Measurements from ENCODE around the gene GADD45A.

GRCh38 chr1:67647814-67648358 is 37.1 kb upstream of the GADD45A start:
- TF ChIP-seq EHMT2 (IDR thresholded peaks at IDR 0.05; ENCODE audit: low read depth) (no peak), NPAS2 (CRISPR knock-in tag; IDR thresholded peaks at IDR 0.05; ENCODE audit: borderline replicate concordance) (no peak), POLR2A (IDR thresholded peaks at IDR 0.05; ENCODE audit: low read length) (no peak), POLR2AphosphoS2 (conservative IDR thresholded peaks at IDR 0.05; ENCODE audit: low read length) (no peak), RCOR1 (IDR thresholded peaks at IDR 0.05; ENCODE audit: low read depth, low read length) (no peak), RAD21 (conservative IDR thresholded peaks at IDR 0.05 in 1 of 2, IDR thresholded peaks at IDR 0.05 in 1 of 2) (no peak), ZC3H11A (IDR thresholded peaks at IDR 0.05) (no peak), HOXB5 (CRISPR knock-in tag; IDR thresholded peaks at IDR 0.05) (no peak), EP300 (IDR thresholded peaks at IDR 0.05) (no peak), FOSL2 (IDR thresholded peaks at IDR 0.05) (no peak), FOSL2 (CRISPR knock-in tag; IDR thresholded peaks at IDR 0.05) (no peak)
- TF ChIP-seq, protein P1, sequence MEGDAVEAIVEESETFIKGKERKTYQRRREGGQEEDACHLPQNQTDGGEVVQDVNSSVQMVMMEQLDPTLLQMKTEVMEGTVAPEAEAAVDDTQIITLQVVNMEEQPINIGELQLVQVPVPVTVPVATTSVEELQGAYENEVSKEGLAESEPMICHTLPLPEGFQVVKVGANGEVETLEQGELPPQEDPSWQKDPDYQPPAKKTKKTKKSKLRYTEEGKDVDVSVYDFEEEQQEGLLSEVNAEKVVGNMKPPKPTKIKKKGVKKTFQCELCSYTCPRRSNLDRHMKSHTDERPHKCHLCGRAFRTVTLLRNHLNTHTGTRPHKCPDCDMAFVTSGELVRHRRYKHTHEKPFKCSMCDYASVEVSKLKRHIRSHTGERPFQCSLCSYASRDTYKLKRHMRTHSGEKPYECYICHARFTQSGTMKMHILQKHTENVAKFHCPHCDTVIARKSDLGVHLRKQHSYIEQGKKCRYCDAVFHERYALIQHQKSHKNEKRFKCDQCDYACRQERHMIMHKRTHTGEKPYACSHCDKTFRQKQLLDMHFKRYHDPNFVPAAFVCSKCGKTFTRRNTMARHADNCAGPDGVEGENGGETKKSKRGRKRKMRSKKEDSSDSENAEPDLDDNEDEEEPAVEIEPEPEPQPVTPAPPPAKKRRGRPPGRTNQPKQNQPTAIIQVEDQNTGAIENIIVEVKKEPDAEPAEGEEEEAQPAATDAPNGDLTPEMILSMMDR (IDR thresholded peaks at IDR 0.05): no peak
- TF ChIP-seq, protein P2, sequence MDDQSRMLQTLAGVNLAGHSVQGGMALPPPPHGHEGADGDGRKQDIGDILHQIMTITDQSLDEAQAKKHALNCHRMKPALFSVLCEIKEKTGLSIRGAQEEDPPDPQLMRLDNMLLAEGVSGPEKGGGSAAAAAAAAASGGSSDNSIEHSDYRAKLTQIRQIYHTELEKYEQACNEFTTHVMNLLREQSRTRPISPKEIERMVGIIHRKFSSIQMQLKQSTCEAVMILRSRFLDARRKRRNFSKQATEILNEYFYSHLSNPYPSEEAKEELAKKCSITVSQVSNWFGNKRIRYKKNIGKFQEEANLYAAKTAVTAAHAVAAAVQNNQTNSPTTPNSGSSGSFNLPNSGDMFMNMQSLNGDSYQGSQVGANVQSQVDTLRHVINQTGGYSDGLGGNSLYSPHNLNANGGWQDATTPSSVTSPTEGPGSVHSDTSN (IDR thresholded peaks at IDR 0.05): no peak

Data from A549 (cell line).